HG02840 (cell line): ENCODE results near the gene CTNNA2.

Source experiments
- ATAC-seq: cut with Tn5 transposase; IDR thresholded peaks from one replicate; pipeline ENCODE4 v1.9.1; 2021; ENCODE audit warnings: mild to moderate bottlenecking, moderate library complexity, moderate number of reproducible peaks; ENCODE audit not compliant: unreplicated experiment, low FRiP score

Gene CTNNA2

GRCh38 chr2:79844011-79844410, 331.2 kb downstream of the CTNNA2 start:
- no peak for ATAC-seq

DNA sequence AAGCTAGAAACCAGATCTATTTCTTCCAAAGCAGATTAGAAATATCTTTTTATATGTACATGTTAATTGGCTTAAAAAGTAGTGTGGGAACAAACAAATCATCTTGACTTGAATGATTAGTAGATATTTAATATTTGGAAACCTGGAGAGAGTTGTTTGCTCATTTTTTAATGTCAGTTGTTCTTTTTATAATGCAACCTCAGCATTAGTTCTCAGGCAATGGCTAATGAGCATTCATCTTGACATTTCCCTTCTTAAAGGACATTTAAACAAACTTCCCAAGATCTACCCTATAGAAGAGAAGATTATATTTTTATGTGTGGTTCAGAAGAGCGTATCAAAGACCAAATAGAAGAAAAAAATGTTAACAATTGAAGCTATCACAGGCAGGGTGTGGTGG, 334.0 kb downstream of the CTNNA2 start:
- ATAC-seq, result no peak

DNA sequence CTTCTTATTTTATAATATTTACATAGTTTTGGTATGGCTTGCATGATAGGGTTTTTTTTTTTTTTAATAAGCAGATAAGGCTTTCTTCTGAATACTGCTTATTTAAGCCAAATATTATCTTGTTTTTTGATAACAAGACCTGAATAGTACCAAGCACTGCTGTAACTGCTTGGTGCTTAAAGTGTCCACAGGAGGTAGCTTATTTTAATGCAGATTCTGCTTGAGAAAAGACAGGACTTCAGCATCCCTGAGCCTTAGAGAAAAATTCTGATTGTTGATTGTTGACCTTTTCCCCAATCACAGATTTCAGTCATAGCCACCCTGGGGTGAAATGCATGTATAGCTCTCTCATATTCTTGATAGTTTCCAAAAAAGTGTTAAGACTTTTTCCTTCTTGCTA, 336.4 kb downstream of the CTNNA2 start:
- ATAC-seq, result no peak

GRCh38 chr2:79849949-79850348, 337.1 kb downstream of the CTNNA2 start:
- ATAC-seq, result no peak

GRCh38 chr2:79850912-79851311, 338.1 kb downstream of the CTNNA2 start:
- no peak for ATAC-seq

GRCh38 chr2:79855264-79856006, 342.6 kb downstream of the CTNNA2 start:
- ATAC-seq, result no peak

DNA sequence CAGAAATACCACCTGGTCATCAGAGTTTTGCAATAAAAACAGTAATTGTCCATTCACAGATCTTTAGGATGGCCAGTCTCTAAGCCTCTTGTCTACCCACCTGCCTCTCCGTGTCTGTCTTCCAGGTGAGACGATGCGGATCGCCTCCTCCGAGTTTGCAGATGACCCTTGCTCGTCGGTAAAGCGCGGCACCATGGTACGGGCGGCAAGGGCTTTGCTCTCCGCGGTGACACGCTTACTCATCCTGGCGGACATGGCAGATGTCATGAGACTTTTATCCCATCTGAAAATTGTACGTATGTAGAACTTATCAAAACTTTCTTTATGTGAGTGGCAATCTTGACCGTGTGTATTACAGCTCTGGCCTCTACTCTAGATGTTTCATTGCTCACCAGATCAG, 345.0 kb downstream of the CTNNA2 start:
- ATAC-seq, result no peak

GRCh38 chr2:79860228-79861058, 347.6 kb downstream of the CTNNA2 start:
- ATAC-seq, result no peak

- no peak for ATAC-seq
Measured at GRCh38 chr2:79861059-79861374, 348.2 kb downstream of the CTNNA2 start.

DNA sequence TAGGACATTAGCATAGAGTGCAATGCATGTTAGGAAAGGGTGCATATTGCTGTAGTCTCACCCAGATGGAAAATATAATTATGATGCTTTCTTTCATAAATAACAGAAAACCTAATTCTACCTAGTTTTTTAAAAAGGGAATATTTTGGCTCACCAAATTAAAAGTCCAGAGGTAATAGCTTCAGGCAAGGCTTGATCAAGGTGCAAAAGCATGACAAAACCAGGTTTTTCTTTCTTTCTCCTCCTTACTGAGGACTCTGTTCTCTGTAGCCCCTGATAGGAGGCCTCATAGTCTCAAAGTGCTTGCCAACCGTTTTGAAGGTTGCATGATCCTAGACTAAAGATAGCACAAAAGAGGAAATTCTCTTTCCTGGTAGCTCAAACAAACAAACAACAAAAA, 349.9 kb downstream of the CTNNA2 start:
- no peak for ATAC-seq

DNA sequence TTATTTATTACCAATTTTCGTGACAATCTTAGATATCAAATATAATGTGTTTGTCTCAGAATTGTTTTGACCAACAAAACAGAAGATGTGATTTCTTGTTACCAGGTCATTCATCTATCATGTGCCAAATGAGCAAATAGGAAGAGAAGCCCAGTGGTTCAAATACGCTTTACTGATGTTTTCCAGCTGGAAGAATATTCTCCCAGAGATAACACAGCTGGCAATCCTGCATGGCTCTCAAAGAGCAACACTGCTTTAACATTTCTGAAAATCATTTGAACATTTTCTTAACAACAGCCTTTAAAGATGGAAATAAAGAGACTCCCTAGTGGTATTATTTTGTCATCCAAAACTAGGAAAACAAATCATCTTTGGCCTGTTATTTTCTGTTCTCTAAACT, 359.8 kb downstream of the CTNNA2 start:
- no peak for ATAC-seq

- ATAC-seq, result no peak
Measured at GRCh38 chr2:79874015-79874414, 361.2 kb downstream of the CTNNA2 start.

DNA sequence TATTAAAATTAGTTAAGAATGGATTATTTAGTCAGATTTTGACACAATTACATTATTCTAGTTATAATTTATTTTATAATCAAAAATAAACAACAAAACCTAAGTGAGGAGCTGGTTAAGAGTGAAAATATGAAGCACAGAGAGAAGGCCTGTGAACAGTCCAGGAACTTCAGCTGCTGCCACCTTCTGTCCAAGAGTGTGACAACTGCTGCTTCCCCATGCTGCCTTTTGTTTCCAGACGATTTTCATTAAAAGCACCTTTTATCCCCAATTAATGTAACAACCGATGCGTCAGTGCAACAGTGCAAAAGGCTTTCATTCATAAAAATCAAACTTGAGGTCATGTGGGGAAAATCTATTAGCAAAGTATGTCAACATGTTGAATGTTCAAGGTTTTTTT, 363.6 kb downstream of the CTNNA2 start:
- ATAC-seq, result no peak

GRCh38 chr2:79882548-79882947, 369.7 kb downstream of the CTNNA2 start:
- ATAC-seq, result no peak

- no peak for ATAC-seq
Measured at GRCh38 chr2:79887747-79888374, 375.0 kb downstream of the CTNNA2 start.

DNA sequence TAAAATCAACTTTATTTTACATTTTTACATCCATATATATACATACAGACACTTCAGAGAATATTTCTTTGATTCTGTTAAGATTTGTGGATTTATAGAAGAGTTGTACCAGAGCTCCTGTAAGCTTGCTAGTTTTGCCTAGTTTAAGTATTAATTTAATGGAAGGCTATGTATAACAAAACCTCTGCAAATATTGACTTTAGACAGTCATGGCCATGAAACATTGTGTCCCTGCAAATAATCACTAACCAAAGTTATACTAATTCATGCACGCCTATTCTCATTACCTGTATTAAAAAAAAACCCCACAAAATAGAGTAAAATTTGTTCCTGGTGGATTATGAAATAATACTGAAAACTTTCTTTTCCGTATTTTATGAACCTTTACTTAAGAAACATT, 379.3 kb downstream of the CTNNA2 start:
- no peak for ATAC-seq

GRCh38 chr2:79899196-79899595, 386.3 kb downstream of the CTNNA2 start:
- no peak for ATAC-seq

DNA sequence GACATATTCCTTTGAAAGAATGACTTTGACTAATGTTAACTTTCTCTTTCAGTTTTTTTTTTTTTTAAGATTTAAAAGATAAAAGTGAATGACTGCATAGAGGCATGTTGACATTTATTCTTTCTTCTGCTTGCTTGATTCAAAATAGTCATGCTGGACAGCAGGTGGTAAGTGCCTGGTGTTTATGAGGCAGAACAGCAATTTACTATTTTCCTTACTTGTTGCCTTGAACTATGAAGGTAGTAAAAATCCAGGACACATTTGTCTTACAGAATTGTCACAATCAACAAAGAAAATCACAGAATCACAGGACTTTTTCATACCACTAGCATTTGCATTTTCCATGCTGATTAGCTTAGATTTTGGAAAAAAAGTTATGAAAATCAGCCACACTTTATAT, 388.3 kb downstream of the CTNNA2 start:
- ATAC-seq, result no peak

- no peak for ATAC-seq
Measured at GRCh38 chr2:79903222-79904000, 390.6 kb downstream of the CTNNA2 start.

- no peak for ATAC-seq
Measured at GRCh38 chr2:79906139-79906890, 393.5 kb downstream of the CTNNA2 start.
